Measurements from ENCODE around the gene ERAP2. TPM values are rescaled to one million over a fixed set of nuclear protein-coding genes. Genes with fewer than 3 reads are reported as not detected.
"Not testable (repeated sequence)": the region's sequence is repeated elsewhere in the genome, so short reads cannot be mapped to it uniquely, and the experiment has no call there.

Gene ERAP2
- polyA plus RNA-seq, 1 donor from 2014 or later = not detected

- no peak overlapping the region for H2AFZ ChIP-seq (ENCODE audit: low read depth, low read length)
- TF ChIP-seq POLR2AphosphoS5 (IDR thresholded peaks at IDR 0.05) (no peak), REST (IDR thresholded peaks at IDR 0.05; ENCODE audit: borderline replicate concordance) (no peak), EZH2 (IDR thresholded peaks at IDR 0.05; ENCODE audit: borderline replicate concordance, insufficient read depth, low read length, poor library complexity, severe bottlenecking) (no peak), CTCF (IDR thresholded peaks at IDR 0.05; ENCODE audit: poor library complexity, severe bottlenecking) (no peak), MXI1 (conservative IDR thresholded peaks at IDR 0.05; ENCODE audit: poor library complexity, severe bottlenecking) (no peak), SMC3 (conservative IDR thresholded peaks at IDR 0.05; ENCODE audit: poor library complexity) (no peak), TAF1 (IDR thresholded peaks at IDR 0.05; ENCODE audit: low read depth) (no peak), EP300 (conservative IDR thresholded peaks at IDR 0.05; ENCODE audit: poor library complexity, severe bottlenecking) (no peak)
Measured at GRCh38 chr5:96874631-96875030, 1.7 kb upstream of the ERAP2 start.

GRCh38 chr5:96875791-96876291, 459 bp upstream of the ERAP2 start:
- no peaks in the 10 kb centered on the region for H3K9me3 ChIP-seq (ENCODE audit: low read length)
- H3K4me2 ChIP-seq (ENCODE audit: low read length) = no peak overlapping the region
- no peaks in the 10 kb centered on the region for H3K9me2 ChIP-seq (ENCODE audit: insufficient read depth, low read length)
- H3K79me2 ChIP-seq (replicated peaks; ENCODE audit: insufficient read depth, low read length) = no peaks in the 10 kb centered on the region
- H3K4me3 ChIP-seq (ENCODE audit: low read length) = no peak overlapping the region
- H3K36me3 ChIP-seq (ENCODE audit: insufficient read depth, low read length) = no peaks in the 10 kb centered on the region
- no peaks in the 10 kb centered on the region for H4K20me1 ChIP-seq (ENCODE audit: insufficient read depth)
- H3K9ac ChIP-seq (ENCODE audit: low read length) = no peak overlapping the region
- no peak overlapping the region for H2AFZ ChIP-seq (ENCODE audit: low read depth, low read length)
- no peak overlapping the region for H3K27ac ChIP-seq (ENCODE audit: low read length)
- no peaks in the 10 kb centered on the region for H3F3A ChIP-seq (ENCODE audit: insufficient read depth, low read length, poor library complexity, severe bottlenecking)
- no peaks in the 10 kb centered on the region for H3K27me3 ChIP-seq (ENCODE audit: insufficient read depth, low read depth, low read length)
- TF ChIP-seq POLR2AphosphoS5 (IDR thresholded peaks at IDR 0.05) = no peak
- no peak for TF ChIP-seq EP300 (conservative IDR thresholded peaks at IDR 0.05; ENCODE audit: poor library complexity, severe bottlenecking)
- no peak for TF ChIP-seq EZH2 (IDR thresholded peaks at IDR 0.05; ENCODE audit: borderline replicate concordance, insufficient read depth, low read length, poor library complexity, severe bottlenecking)
- no peak for TF ChIP-seq MXI1 (conservative IDR thresholded peaks at IDR 0.05; ENCODE audit: poor library complexity, severe bottlenecking)

More at GRCh38 chr5:96874631-96875030, 1.7 kb upstream of the ERAP2 start:
- H3K9ac ChIP-seq (ENCODE audit: low read length) = no peak overlapping the region
- no peaks in the 10 kb centered on the region for H4K20me1 ChIP-seq (ENCODE audit: insufficient read depth)
- no peak overlapping the region for H3K4me3 ChIP-seq (ENCODE audit: low read length)
- no peak overlapping the region for H3K27ac ChIP-seq (ENCODE audit: low read length)
- no peaks in the 10 kb centered on the region for H3F3A ChIP-seq (ENCODE audit: insufficient read depth, low read length, poor library complexity, severe bottlenecking)
- no peaks in the 10 kb centered on the region for H3K9me2 ChIP-seq (ENCODE audit: insufficient read depth, low read length)
- H3K36me3 ChIP-seq (ENCODE audit: insufficient read depth, low read length) = no peaks in the 10 kb centered on the region
- H3K79me2 ChIP-seq (replicated peaks; ENCODE audit: insufficient read depth, low read length) = no peaks in the 10 kb centered on the region
- H3K9me3 ChIP-seq (ENCODE audit: low read length) = no peaks in the 10 kb centered on the region
- H3K27me3 ChIP-seq (ENCODE audit: insufficient read depth, low read depth, low read length) = no peaks in the 10 kb centered on the region
- no peak overlapping the region for H3K4me2 ChIP-seq (ENCODE audit: low read length)

- not testable (repeated sequence) for H3K9me3 ChIP-seq (ENCODE audit: low read length); H3F3A ChIP-seq (ENCODE audit: insufficient read depth, low read length, poor library complexity, severe bottlenecking); H3K27ac ChIP-seq (ENCODE audit: low read length); H3K4me3 ChIP-seq (ENCODE audit: low read length); H3K36me3 ChIP-seq (ENCODE audit: insufficient read depth, low read length); H3K9ac ChIP-seq (ENCODE audit: low read length); H3K9me2 ChIP-seq (ENCODE audit: insufficient read depth, low read length); H3K4me2 ChIP-seq (ENCODE audit: low read length); H4K20me1 ChIP-seq (ENCODE audit: insufficient read depth); H2AFZ ChIP-seq (ENCODE audit: low read depth, low read length); H3K27me3 ChIP-seq (ENCODE audit: insufficient read depth, low read depth, low read length); H3K79me2 ChIP-seq (replicated peaks; ENCODE audit: insufficient read depth, low read length)
Measured at GRCh38 chr5:96876977-96877469, 723 bp downstream of the ERAP2 start.
